ENCODE results near the gene DLG2. TPM values are rescaled to one million over a fixed set of nuclear protein-coding genes. Genes with fewer than 3 reads are reported as not detected.

Gene DLG2
- total RNA-seq, 1 experiment from 2014 or later, result not detected

GRCh38 chr11:84270466-84270865, 1356.7 kb downstream of the DLG2 start:
- DNase-seq (ENCODE audit: low read depth), result no peak

DNA sequence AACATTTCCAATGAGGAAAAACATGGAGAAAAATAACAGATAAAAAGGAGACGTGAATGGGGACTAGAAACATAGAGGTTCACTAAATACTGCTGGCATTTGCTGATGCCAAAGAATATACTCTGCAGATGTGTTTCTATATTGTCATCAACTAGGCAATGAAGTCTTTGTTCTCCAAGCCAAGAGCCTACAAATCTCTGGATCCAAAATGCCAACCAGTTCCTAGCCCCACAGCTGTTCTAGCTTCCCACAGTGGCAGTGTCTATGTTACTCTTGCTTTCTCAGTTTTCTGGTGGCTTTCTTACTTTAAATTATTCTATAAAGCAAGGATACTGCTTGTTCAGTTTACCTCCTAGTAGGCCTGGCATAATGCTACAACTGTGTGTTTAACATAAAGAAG, 1363.1 kb downstream of the DLG2 start:
- DNase-seq (ENCODE audit: low read depth), result no peak

DNA sequence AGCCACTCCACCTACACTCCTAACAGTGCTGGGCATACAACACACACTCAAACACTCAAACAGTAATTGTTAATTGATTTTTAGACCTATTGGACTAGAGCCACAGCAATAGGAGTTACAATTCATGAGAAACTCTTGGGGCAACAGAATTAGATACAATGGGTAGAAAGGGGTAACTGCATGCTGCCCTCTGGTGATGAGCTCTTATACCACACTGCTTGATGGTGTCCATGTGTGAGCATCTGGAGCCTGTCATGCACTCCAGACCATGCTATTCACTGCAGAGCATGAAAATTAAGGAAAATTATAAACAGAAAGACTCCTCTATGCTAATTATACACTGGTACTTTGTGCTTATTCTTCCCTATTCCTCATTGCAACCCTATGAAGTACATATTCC, 1365.4 kb downstream of the DLG2 start:
- no peak for DNase-seq (ENCODE audit: low read depth)

DNA sequence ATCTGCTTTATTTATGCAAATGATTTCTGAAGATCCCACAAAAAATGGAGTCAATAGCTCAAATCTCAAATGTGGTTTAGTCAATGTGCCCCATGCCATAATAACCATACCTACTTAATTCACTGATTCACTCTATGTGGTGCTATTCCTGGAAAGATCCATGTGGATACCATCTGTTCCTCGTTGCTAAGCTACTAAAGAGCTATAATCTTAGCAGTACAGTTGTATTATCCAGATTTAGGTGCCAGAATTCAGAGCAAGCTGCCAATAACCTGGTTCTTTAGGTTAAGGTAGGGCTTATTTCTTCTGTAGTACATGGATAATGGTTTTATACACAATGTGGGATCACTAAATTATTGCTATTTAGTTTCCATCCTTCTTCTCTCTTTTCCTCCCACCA, 1366.3 kb downstream of the DLG2 start:
- DNase-seq (ENCODE audit: low read depth), result no peak

- DNase-seq (ENCODE audit: low read depth), result no peak
Observed at GRCh38 chr11:84256618-84257017, 1370.5 kb downstream of the DLG2 start.

- no peak for DNase-seq (ENCODE audit: low read depth)
Observed at GRCh38 chr11:84255483-84255882, 1371.7 kb downstream of the DLG2 start.

- DNase-seq (ENCODE audit: low read depth), result no peak
Observed at GRCh38 chr11:84250834-84251613, 1376.1 kb downstream of the DLG2 start.

DNA sequence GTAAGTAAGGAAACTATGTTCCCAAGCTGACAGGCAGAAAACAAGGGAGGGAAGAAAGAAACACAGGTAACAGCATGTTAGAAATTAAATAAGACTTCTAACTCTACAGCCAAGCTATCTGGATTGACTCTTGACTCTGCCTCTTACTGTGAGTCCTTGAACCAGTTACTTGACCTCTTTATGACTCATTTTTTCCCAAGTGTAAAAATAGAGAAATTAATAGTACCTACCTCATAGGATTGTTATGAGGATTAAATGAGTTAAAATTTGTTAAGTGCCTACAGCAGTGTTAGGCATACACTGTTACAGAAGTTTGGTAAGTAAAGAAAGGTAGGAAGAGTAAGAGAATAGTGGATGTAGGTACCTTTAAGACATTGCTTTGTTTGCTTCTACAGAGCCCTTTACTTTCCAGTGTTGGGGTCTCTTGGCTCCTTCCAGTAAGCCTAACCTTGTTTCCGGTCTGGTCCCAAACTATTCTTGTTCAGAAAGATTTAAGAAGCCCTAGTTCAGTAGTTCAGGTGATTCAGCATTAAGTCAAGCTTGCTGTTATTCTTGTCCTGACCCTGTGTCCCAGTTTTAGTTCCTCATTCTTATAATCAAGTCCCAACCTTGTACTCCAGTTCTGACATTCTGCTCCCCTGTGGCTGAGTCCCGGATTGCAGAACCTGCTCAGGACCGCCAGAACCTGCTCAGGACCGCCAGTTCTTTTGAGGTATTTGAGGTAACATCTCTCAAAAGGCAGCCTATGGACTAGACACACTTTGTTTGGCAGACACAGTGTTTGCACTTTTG, 1377.6 kb downstream of the DLG2 start:
- peak; percentile 41 for DNase-seq (ENCODE audit: low read depth)

DNA sequence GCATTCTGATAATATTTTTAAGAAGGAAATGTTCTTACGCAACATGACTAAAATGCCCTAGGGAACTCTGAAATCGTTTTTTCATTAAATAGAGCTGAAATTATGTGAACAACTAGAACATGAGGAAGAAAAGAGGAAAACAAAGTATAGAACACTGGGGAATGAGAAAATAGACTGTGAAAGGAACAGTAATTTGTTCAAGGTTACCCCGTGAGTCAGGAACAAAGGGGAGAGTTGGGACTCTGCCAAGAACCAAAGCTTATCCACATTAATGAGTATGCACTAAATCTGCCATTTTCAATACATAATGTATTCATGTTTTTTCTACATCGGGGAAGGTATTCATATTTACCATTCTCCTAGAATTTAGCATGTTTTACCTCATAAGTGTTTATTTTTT, 1379.2 kb downstream of the DLG2 start:
- peak; percentile 12 for DNase-seq (ENCODE audit: low read depth)

DNA sequence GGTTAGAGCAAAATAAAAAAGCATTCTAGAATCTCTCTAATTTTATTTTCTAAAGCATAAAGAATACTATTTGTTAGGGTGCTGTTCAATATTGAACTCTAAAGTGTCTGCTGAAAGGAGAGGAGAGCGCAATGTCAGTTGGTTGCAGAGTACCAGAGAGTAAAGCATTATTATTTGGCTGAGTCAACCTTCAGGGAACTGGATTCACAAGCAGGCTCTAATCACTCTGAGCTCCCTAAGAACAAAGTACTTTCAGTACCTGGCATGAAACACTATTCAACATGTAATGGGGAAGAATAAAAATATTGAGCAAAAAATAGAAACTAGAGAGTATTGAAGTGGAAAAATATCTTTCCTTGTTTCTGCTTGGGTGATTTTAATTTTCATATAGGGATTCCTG, 1380.0 kb downstream of the DLG2 start:
- no peak for DNase-seq (ENCODE audit: low read depth)

- DNase-seq (ENCODE audit: low read depth), result no peak
Observed at GRCh38 chr11:84243629-84244263, 1383.4 kb downstream of the DLG2 start.

GRCh38 chr11:84241343-84242131, 1385.6 kb downstream of the DLG2 start:
- DNase-seq (ENCODE audit: low read depth), result no peak

DNA sequence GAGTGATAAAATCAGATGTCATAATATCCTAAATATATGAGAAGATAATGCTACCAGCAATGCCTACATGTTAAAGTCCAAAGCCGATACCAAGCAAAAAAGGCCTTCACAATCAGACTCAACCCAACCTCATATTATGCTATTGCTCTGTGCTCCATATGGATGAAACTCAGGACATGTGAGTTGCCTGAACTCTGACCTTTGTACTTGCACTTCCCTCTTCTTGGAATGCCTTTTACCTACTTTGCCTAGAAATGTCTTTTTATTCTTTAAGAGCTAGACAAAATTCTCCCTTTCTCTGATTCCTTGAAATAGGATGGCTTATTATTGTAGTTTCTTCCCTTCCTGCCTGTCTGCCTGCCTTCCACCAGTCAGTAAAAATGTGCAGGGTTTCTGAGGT, 1386.3 kb downstream of the DLG2 start:
- DNase-seq (ENCODE audit: low read depth), result no peak

DNA sequence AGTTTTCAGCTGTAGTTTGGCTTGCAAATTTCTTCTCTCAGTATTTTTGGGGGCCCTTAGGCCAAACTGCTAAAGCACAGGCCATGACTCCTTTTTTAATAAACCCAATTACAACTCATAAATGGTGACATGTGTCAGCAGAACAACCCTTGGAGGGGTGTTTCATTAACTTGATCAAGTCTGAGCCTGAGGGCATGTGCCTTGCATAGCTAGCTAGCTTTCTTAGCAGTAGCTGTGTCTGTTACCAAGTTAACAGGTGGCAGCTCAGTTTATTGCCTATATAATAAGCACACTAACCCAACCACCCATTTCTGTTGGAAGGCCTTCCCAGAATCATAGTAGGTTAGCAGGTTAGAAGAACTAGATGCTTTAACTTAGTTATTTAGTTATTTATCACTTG, 1390.7 kb downstream of the DLG2 start:
- DNase-seq (ENCODE audit: low read depth), result no peak

- no peak for DNase-seq (ENCODE audit: low read depth)
Observed at GRCh38 chr11:84234462-84235202, 1392.5 kb downstream of the DLG2 start.

- no peak for DNase-seq (ENCODE audit: low read depth)
Observed at GRCh38 chr11:84234011-84234410, 1393.1 kb downstream of the DLG2 start.

- no peak for DNase-seq (ENCODE audit: low read depth)
Observed at GRCh38 chr11:84232511-84232910, 1394.6 kb downstream of the DLG2 start.

DNA sequence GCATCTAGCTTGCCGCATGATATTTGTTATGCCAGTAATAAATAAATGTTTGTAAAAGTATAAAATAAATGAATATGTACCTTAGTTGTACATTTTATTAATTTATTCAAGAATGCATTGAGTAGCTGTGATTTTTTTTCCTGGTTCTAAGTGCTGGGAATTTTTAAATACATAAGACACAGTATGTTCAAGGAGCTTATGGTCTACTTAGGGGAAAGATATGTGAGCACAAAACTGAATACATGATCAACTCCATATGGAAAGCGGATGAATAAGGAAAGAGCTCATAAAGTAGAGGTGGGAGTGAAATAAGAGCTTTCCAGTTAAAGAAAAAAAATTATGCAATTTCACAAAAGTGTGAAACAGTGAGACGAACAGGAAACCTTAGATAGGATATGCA, 1396.7 kb downstream of the DLG2 start:
- no peak for DNase-seq (ENCODE audit: low read depth)

- DNase-seq (ENCODE audit: low read depth), result no peak
Observed at GRCh38 chr11:84227970-84228665, 1399.0 kb downstream of the DLG2 start.

GRCh38 chr11:84224042-84224441, 1403.1 kb downstream of the DLG2 start:
- DNase-seq (ENCODE audit: low read depth), result no peak

GRCh38 chr11:84218318-84218717, 1408.8 kb downstream of the DLG2 start:
- no peak for DNase-seq (ENCODE audit: low read depth)

Measured in M059J (cell line).